ENCODE results near the gene EGR1. TPM values are rescaled to one million over a fixed set of nuclear protein-coding genes. Genes with fewer than 3 reads are reported as not detected.
A peak's percentile ranks its signal among the peaks of the same experiment; 100 is the strongest.

EGR1 gene
- total RNA-seq, 2 experiments from 2014 or later: 10.0 to 10.7 TPM

GRCh38 chr5:138458384-138458783, 6.9 kb upstream of the EGR1 start:
- no peak overlapping the region for H3K4me3 Mint-ChIP-seq
- no peaks in the 10 kb centered on the region for H3K27me3 Mint-ChIP-seq
- H3K9me3 Mint-ChIP-seq (ENCODE audit: low read depth): no peaks in the 10 kb centered on the region
- no peak overlapping the region for H3K27ac Mint-ChIP-seq
- H3K4me1 Mint-ChIP-seq: peaks cover 33% of the 10 kb centered on the region
- DNase-seq (no peak), ATAC-seq (no peak)
- CTCF ChIA-PET: interaction anchor here (0.6 to 10.5 kb wide), 2 partner anchors 8 to 86 kb away, joined by 3 to 100 read pairs; no protein-coding TSS in a partner anchor
- peaks cover 2% of the 10 kb centered on the region for H3K36me3 Mint-ChIP-seq

- CTCF ChIA-PET: interaction anchor here (0.6 to 10.5 kb wide), 4 partner anchors 8 to 86 kb away, joined by 3 to 100 read pairs (median 6); no protein-coding TSS in a partner anchor
Measured at GRCh38 chr5:138458856-138459255, 6.4 kb upstream of the EGR1 start.

GRCh38 chr5:138459311-138459933, 5.9 kb upstream of the EGR1 start:
- Mint-ChIP-seq H3K27me3 (no peaks in the 10 kb centered on the region), H3K9me3 (ENCODE audit: low read depth) (no peaks in the 10 kb centered on the region)

More at GRCh38 chr5:138458856-138459255, 6.4 kb upstream of the EGR1 start:
- ATAC-seq (no peak), DNase-seq (no peak)
- H3K4me3 Mint-ChIP-seq: no peak overlapping the region
- peak overlapping the region; percentile 93 for H3K27ac Mint-ChIP-seq
- H3K36me3 Mint-ChIP-seq: peaks cover 2% of the 10 kb centered on the region
- no peaks in the 10 kb centered on the region for H3K9me3 Mint-ChIP-seq (ENCODE audit: low read depth)
- H3K27me3 Mint-ChIP-seq: no peaks in the 10 kb centered on the region
- H3K4me1 Mint-ChIP-seq: peaks cover 33% of the 10 kb centered on the region

GRCh38 chr5:138460032-138460693, 5.1 kb upstream of the EGR1 start:
- DNase-seq (no peak), ATAC-seq (no peak)
- CTCF ChIA-PET: interaction anchor here (1.3 to 10.5 kb wide), 4 partner anchors 10 to 107 kb away, joined by 3 to 100 read pairs (median 6); no protein-coding TSS in a partner anchor
- H3K4me3 Mint-ChIP-seq: no peak overlapping the region
- H3K27me3 Mint-ChIP-seq: no peaks in the 10 kb centered on the region
- H3K4me1 Mint-ChIP-seq: peaks cover 33% of the 10 kb centered on the region
- H3K36me3 Mint-ChIP-seq: peaks cover 2% of the 10 kb centered on the region
- peak overlapping the region; percentile 93 for H3K27ac Mint-ChIP-seq
- H3K9me3 Mint-ChIP-seq (ENCODE audit: low read depth): no peaks in the 10 kb centered on the region

More at GRCh38 chr5:138459311-138459933, 5.9 kb upstream of the EGR1 start:
- peaks cover 33% of the 10 kb centered on the region for H3K4me1 Mint-ChIP-seq
- peak overlapping the region; percentile 3 for H3K4me3 Mint-ChIP-seq
- H3K36me3 Mint-ChIP-seq: peaks cover 2% of the 10 kb centered on the region
- peak overlapping the region; percentile 93 for H3K27ac Mint-ChIP-seq
- DNase-seq (peak; percentile 95), ATAC-seq (peak; percentile 67)
- CTCF ChIA-PET: interaction anchor here (1.3 to 10.5 kb wide), 3 partner anchors 9 to 45 kb away, joined by 3 to 100 read pairs (median 8); no protein-coding TSS in a partner anchor

- DNase-seq: no peak
- no peak overlapping the region for H3K27ac Mint-ChIP-seq
- ATAC-seq: no peak
- H3K27me3 Mint-ChIP-seq: peaks cover 2% of the 10 kb centered on the region
- H3K36me3 Mint-ChIP-seq: peaks cover 2% of the 10 kb centered on the region
- CTCF ChIA-PET: interaction anchor here (1.5 to 10.5 kb wide), 3 partner anchors 11 to 108 kb away, joined by 4 to 100 read pairs (median 4); no protein-coding TSS in a partner anchor
- no peak overlapping the region for H3K4me3 Mint-ChIP-seq
- H3K4me1 Mint-ChIP-seq: peaks cover 36% of the 10 kb centered on the region
- H3K9me3 Mint-ChIP-seq (ENCODE audit: low read depth): no peaks in the 10 kb centered on the region
Measured at GRCh38 chr5:138461343-138462125, 3.7 kb upstream of the EGR1 start.

- Mint-ChIP-seq H3K4me3 (peak overlapping the region; percentile 83), H3K27ac (peak overlapping the region; percentile 94), H3K27me3 (peaks cover 15% of the 10 kb centered on the region), H3K9me3 (ENCODE audit: low read depth) (no peaks in the 10 kb centered on the region), H3K36me3 (peaks cover 4% of the 10 kb centered on the region), H3K4me1 (peaks cover 34% of the 10 kb centered on the region)
- no peak for DNase-seq
- ATAC-seq: no peak
- CTCF ChIA-PET: interaction anchor here (1.1 to 10.5 kb wide), 13 partner anchors 13 to 283 kb away, joined by 3 to 100 read pairs (median 4); partner anchors contain the start of genes CDC23, ETF1 and HSPA9
Measured at GRCh38 chr5:138463419-138464007, 1.8 kb upstream of the EGR1 start.

- Mint-ChIP-seq H3K4me1 (peaks cover 29% of the 10 kb centered on the region), H3K9me3 (ENCODE audit: low read depth) (no peaks in the 10 kb centered on the region), H3K27ac (peak overlapping the region; percentile 94), H3K36me3 (peaks cover 4% of the 10 kb centered on the region), H3K4me3 (peak overlapping the region; percentile 83), H3K27me3 (peaks cover 15% of the 10 kb centered on the region)
- ATAC-seq (peak; percentile 48), DNase-seq (peak; percentile 94)
- CTCF ChIA-PET: interaction anchor here (1.1 to 10.5 kb wide), 13 partner anchors 13 to 280 kb away, joined by 3 to 100 read pairs (median 5); partner anchors contain the start of genes ETF1, HSPA9 and KDM3B
Measured at GRCh38 chr5:138464008-138464387, 1.3 kb upstream of the EGR1 start.

GRCh38 chr5:138464388-138465260, 655 bp upstream of the EGR1 start:
- CTCF ChIA-PET: interaction anchor here (0.7 to 10.5 kb wide), 22 partner anchors 9 to 927 kb away, joined by 3 to 100 read pairs (median 4); partner anchors contain the start of genes ETF1, HSPA9 and KDM3B
- Mint-ChIP-seq H3K36me3 (peaks cover 4% of the 10 kb centered on the region), H3K4me3 (peak overlapping the region; percentile 83), H3K4me1 (peaks cover 23% of the 10 kb centered on the region), H3K9me3 (ENCODE audit: low read depth) (no peaks in the 10 kb centered on the region), H3K27ac (peak overlapping the region; percentile 94), H3K27me3 (peaks cover 15% of the 10 kb centered on the region)
- DNase-seq (peak; percentile 98), ATAC-seq (peak; percentile 67)

GRCh38 chr5:138466125-138466899, 1.0 kb downstream of the EGR1 start:
- no peak overlapping the region for H3K27ac Mint-ChIP-seq
- H3K27me3 Mint-ChIP-seq: peaks cover 15% of the 10 kb centered on the region
- H3K9me3 Mint-ChIP-seq (ENCODE audit: low read depth): no peaks in the 10 kb centered on the region
- ATAC-seq (no peak), DNase-seq (peak; percentile 53)
- CTCF ChIA-PET: interaction anchor here (0.6 to 10.5 kb wide), 9 partner anchors 12 to 1111 kb away, joined by 3 to 100 read pairs (median 4); partner anchors contain the start of gene ETF1
- H3K4me1 Mint-ChIP-seq: peaks cover 10% of the 10 kb centered on the region
- peaks cover 2% of the 10 kb centered on the region for H3K36me3 Mint-ChIP-seq
- H3K4me3 Mint-ChIP-seq: peak overlapping the region; percentile 83

- H3K4me3 Mint-ChIP-seq: peak overlapping the region; percentile 83
- peaks cover 2% of the 10 kb centered on the region for H3K36me3 Mint-ChIP-seq
- H3K27ac Mint-ChIP-seq: no peak overlapping the region
- ATAC-seq (no peak), DNase-seq (peak; percentile 50)
- peaks cover 10% of the 10 kb centered on the region for H3K4me1 Mint-ChIP-seq
- no peaks in the 10 kb centered on the region for H3K9me3 Mint-ChIP-seq (ENCODE audit: low read depth)
- CTCF ChIA-PET: interaction anchor here (0.6 to 10.5 kb wide), 5 partner anchors 17 to 1110 kb away, joined by 3 to 100 read pairs (median 22); partner anchors contain the start of gene ETF1
- H3K27me3 Mint-ChIP-seq: peaks cover 15% of the 10 kb centered on the region
Measured at GRCh38 chr5:138466900-138467710, 1.8 kb downstream of the EGR1 start.
